ENCODE measurements around the gene XIRP1. TPM values are rescaled to one million over a fixed set of nuclear protein-coding genes. Genes with fewer than 3 reads are reported as not detected.

The XIRP1 gene
- total RNA-seq, 1 donor from 2014 or later, result not detected

GRCh38 chr3:39189150-39189958 is 3.0 kb downstream of the XIRP1 start:
- Histone ChIP-seq H3K27me3 (no peaks in the 10 kb centered on the region), H3K4me3 (no peak overlapping the region), H3K27ac (no peak overlapping the region), H3K36me3 (no peaks in the 10 kb centered on the region), H3K9me3 (no peaks in the 10 kb centered on the region), H3K4me1 (no peaks in the 10 kb centered on the region)
- peak in 1 of 2 donors; percentile 83 for DNase-seq (ENCODE audit: extremely low spot score in 2 of 2)
- intact Hi-C loops (cut with DNase I), result no loop called here
- TF ChIP-seq POLR2AphosphoS5 (IDR thresholded peaks at IDR 0.05; ENCODE audit: insufficient read depth in 1 of 2, low read depth in 1 of 2) (no peak), CTCF (IDR thresholded peaks at IDR 0.05) (no peak), POLR2A (IDR thresholded peaks at IDR 0.05) (no peak)

GRCh38 chr3:39188271-39189149 is 3.9 kb downstream of the XIRP1 start:
- H3K36me3 ChIP-seq, result no peaks in the 10 kb centered on the region
- H3K4me3 ChIP-seq, result no peak overlapping the region
- H3K9me3 ChIP-seq, result no peaks in the 10 kb centered on the region
- no peak overlapping the region for H3K27ac ChIP-seq
- intact Hi-C loops (cut with DNase I), result no loop called here
- no peaks in the 10 kb centered on the region for H3K27me3 ChIP-seq
- no peaks in the 10 kb centered on the region for H3K4me1 ChIP-seq
- TF ChIP-seq CTCF (IDR thresholded peaks at IDR 0.05), result no peak
- DNase-seq (ENCODE audit: extremely low spot score in 2 of 2), result no peak

GRCh38 chr3:39187372-39188155 is 4.8 kb downstream of the XIRP1 start:
- Histone ChIP-seq H3K4me3 (no peak overlapping the region), H3K36me3 (no peaks in the 10 kb centered on the region), H3K9me3 (no peaks in the 10 kb centered on the region), H3K27ac (no peak overlapping the region), H3K4me1 (no peaks in the 10 kb centered on the region), H3K27me3 (no peaks in the 10 kb centered on the region)
- DNase-seq (ENCODE audit: extremely low spot score in 2 of 2), result no peak
- intact Hi-C loops (cut with DNase I), result no loop called here
- no peak for TF ChIP-seq POLR2A (IDR thresholded peaks at IDR 0.05)
- no peak for TF ChIP-seq POLR2AphosphoS5 (IDR thresholded peaks at IDR 0.05; ENCODE audit: insufficient read depth in 1 of 2, low read depth in 1 of 2)
- TF ChIP-seq CTCF (IDR thresholded peaks at IDR 0.05), result no peak

- no peaks in the 10 kb centered on the region for H3K36me3 ChIP-seq
- intact Hi-C loops (cut with DNase I), result no loop called here
These were observed 5.7 kb downstream of the XIRP1 start for GRCh38 chr3:39186692-39187151.

More at GRCh38 chr3:39186692-39187151, 5.7 kb downstream of the XIRP1 start:
- DNase-seq (ENCODE audit: extremely low spot score in 2 of 2), result no peak
- Histone ChIP-seq H3K4me3 (no peak overlapping the region), H3K27me3 (no peaks in the 10 kb centered on the region), H3K27ac (no peak overlapping the region), H3K4me1 (no peaks in the 10 kb centered on the region), H3K9me3 (no peaks in the 10 kb centered on the region)
- TF ChIP-seq POLR2A (IDR thresholded peaks at IDR 0.05) (no peak), POLR2AphosphoS5 (IDR thresholded peaks at IDR 0.05; ENCODE audit: insufficient read depth in 1 of 2, low read depth in 1 of 2) (no peak), CTCF (IDR thresholded peaks at IDR 0.05) (no peak)
